GM23338 (cell line): Measurements from ENCODE around the gene MTHFSD.

Experiments used
- CTCF ChIP-seq, 2 experiments: fragments of 200-600 bp in 1 of 2; sonication (generic) in 1 of 2; conservative IDR thresholded peaks; 2 replicates each; pipeline versions ENCODE4 v1.5.1 to v1.6.1; 2016 to 2017; ENCODE audit warnings: antibody characterized with exemption in 2 of 2, low read depth in 2 of 2, mild to moderate bottlenecking in 2 of 2, moderate library complexity in 1 of 2
- EZH2 ChIP-seq: fragments of 200-600 bp; sonication (generic); IDR thresholded peaks from one replicate; pipeline ENCODE4 v1.8.0; 2017; ENCODE audit warnings: antibody characterized with exemption, mild to moderate bottlenecking, low read depth; ENCODE audit not compliant: unreplicated experiment
- EZH2phosphoT487 ChIP-seq: fragments of 200-600 bp; sonication (generic); IDR thresholded peaks from one replicate; pipeline ENCODE4 v1.8.1; 2018; ENCODE audit warnings: antibody characterized with exemption; ENCODE audit not compliant: unreplicated experiment

DNA sequence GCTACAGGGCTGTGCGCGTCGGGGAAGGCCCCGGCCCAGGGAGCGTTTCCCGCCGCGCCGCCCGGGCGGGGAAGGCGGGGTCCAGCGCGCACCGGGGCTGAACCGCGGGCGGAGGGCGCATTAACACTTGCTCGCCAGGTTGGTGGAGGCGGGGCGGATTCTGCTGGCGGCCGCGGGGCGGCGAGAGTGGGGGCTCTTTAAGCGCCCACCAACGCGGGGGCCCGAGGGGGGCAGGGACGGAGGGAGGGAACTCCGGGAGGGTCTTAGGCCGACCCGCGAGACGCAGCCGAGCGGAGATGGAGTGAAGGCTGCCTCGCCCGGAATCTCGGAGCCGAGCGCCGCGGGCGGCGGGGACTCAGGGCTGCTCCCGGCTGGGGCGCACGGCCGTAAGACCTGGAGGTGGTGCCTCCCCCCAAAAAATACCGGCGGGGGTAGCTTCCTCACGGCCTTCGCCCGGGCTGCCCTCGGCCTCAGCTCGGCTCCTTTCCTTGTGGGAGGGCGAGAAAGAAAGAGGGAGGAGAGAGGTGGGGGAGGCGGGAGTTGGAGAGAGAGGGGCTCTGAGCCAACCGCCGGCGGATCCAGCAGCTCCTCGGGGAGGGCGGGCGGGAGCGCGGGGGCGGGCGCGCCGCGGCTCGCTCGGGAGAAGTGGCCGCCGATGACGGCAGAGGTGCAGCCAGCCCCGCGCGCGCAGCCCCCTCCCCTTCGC lies 45.1 kb downstream of the MTHFSD start:
- TF ChIP-seq CTCF (conservative IDR thresholded peaks at IDR 0.05; ENCODE audit: low read depth in 2 of 2) (no peak), EZH2 (no peak), EZH2phosphoT487 (peak; percentile 9)
